Epithelial cell of esophagus (primary cell): ENCODE results near the gene SECTM1.
"Not testable (repeated sequence)": the region's sequence is repeated elsewhere in the genome, so short reads cannot be mapped to it uniquely, and the experiment has no call there.

Experiments
- DNase-seq: peaks from one replicate; pipeline ENCODE4 v3.0.0; 2010; ENCODE audit warnings: low read depth
- H3K4me3 ChIP-seq: 2 replicates; pipeline ENCODE4 v1.5.1; 2011; ENCODE audit warnings: mild to moderate bottlenecking, low read length, control low read depth
- CTCF ChIP-seq: IDR thresholded peaks from 2 replicates; pipeline ENCODE4 v1.5.1; 2011; ENCODE audit warnings: low read depth, mild to moderate bottlenecking, low read length, control low read depth, inconsistent platforms; ENCODE audit not compliant: insufficient read depth; ENCODE audit errors: missing control alignments

Gene SECTM1

GRCh38 chr17:82348434-82348833 is 14.9 kb upstream of the SECTM1 start:
- H3K4me3 ChIP-seq, result no peak overlapping the region
- no peak for DNase-seq
- no peak for TF ChIP-seq CTCF

- DNase-seq, result not testable (repeated sequence)
These were observed 14.4 kb upstream of the SECTM1 start for GRCh38 chr17:82347994-82348393.

GRCh38 chr17:82346342-82347300 is 13.1 kb upstream of the SECTM1 start:
- TF ChIP-seq CTCF, result no peak
- no peak for DNase-seq
- H3K4me3 ChIP-seq, result no peak overlapping the region

More at GRCh38 chr17:82347994-82348393, 14.4 kb upstream of the SECTM1 start:
- H3K4me3 ChIP-seq, result not testable (repeated sequence)

GRCh38 chr17:82345151-82345976 is 11.8 kb upstream of the SECTM1 start:
- no peak for TF ChIP-seq CTCF
- no peak overlapping the region for H3K4me3 ChIP-seq
- DNase-seq, result no peak

- TF ChIP-seq CTCF, result no peak
- DNase-seq, result no peak
- H3K4me3 ChIP-seq, result no peak overlapping the region
These were observed 10.8 kb upstream of the SECTM1 start for GRCh38 chr17:82344175-82344907.

GRCh38 chr17:82343560-82343959 is 10.0 kb upstream of the SECTM1 start:
- TF ChIP-seq CTCF, result no peak
- DNase-seq, result no peak
- H3K4me3 ChIP-seq, result no peak overlapping the region
